Erythroblast (primary cell): ENCODE measurements around the gene TYR.

Experiments used
- GATA1 ChIP-seq: IDR thresholded peaks from 2 replicates; pipeline ENCODE4 v1.6.1; 2011; ENCODE audit warnings: low read depth, mild to moderate bottlenecking, control low read depth, low read length, moderate library complexity
- POLR2A ChIP-seq: IDR thresholded peaks from 2 replicates; pipeline ENCODE4 v1.6.1; 2011; ENCODE audit warnings: mild to moderate bottlenecking, low read length

GRCh38 chr11:89220684-89221339 lies 43.1 kb downstream of the TYR start:
- TF ChIP-seq POLR2A = no peak
- TF ChIP-seq GATA1 = no peak
